ENCODE results near the gene RASGRF2. TPM values are rescaled to one million over a fixed set of nuclear protein-coding genes. Genes with fewer than 3 reads are reported as not detected.
A peak's percentile ranks its signal among the peaks of the same experiment; 100 is the strongest.

Gene RASGRF2
- total RNA-seq, 2 experiments from 2014 or later, result 0.06 to 0.13 TPM

DNA sequence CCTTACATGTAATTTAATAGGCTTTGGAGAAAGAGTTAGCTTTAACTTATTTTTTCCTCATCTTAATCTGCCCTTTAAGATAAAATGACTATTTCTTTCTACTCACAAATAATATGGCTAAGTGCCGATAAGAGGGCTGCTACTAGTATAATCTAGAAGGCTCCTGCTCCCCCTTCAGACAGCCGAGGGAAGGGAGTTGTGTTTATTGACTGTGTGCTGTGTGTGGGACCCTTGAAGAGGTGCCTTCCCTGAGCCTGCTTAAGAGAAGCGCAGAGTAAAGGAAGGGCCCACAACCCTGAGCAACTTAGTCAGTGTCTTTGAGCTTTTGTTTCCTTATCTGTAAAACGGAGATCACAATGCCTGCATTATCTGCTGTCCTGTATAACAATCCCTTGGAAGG, 244.9 kb downstream of the RASGRF2 start:
- H3K4me3 ChIP-seq (ENCODE audit: low read depth, low read length, poor library complexity, severe bottlenecking), result no peak overlapping the region
- no peak overlapping the region for H2AFZ ChIP-seq (ENCODE audit: low read length)
- TF ChIP-seq, protein P1, sequence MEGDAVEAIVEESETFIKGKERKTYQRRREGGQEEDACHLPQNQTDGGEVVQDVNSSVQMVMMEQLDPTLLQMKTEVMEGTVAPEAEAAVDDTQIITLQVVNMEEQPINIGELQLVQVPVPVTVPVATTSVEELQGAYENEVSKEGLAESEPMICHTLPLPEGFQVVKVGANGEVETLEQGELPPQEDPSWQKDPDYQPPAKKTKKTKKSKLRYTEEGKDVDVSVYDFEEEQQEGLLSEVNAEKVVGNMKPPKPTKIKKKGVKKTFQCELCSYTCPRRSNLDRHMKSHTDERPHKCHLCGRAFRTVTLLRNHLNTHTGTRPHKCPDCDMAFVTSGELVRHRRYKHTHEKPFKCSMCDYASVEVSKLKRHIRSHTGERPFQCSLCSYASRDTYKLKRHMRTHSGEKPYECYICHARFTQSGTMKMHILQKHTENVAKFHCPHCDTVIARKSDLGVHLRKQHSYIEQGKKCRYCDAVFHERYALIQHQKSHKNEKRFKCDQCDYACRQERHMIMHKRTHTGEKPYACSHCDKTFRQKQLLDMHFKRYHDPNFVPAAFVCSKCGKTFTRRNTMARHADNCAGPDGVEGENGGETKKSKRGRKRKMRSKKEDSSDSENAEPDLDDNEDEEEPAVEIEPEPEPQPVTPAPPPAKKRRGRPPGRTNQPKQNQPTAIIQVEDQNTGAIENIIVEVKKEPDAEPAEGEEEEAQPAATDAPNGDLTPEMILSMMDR (conservative IDR thresholded peaks at IDR 0.05; ENCODE audit: low read length), result no peak
- no peak for TF ChIP-seq EZH2phosphoT487 (IDR thresholded peaks at IDR 0.05; ENCODE audit: borderline replicate concordance, low read depth, low read length)
- H3K4me2 ChIP-seq (ENCODE audit: low read length), result no peak overlapping the region
- no peaks in the 10 kb centered on the region for H3K4me1 ChIP-seq (ENCODE audit: insufficient read depth, low read length, poor library complexity, severe bottlenecking)
- no peaks in the 10 kb centered on the region for H3K9me3 ChIP-seq (ENCODE audit: low read length)
- no peak for DNase-seq (ENCODE audit: low spot score)
- POLR2A ChIA-PET, result interaction anchor here (0.5 to 0.9 kb wide), 3 partner anchors 16 to 265 kb away, joined by 3 to 5 read pairs (median 3); no protein-coding TSS in a partner anchor
- no peaks in the 10 kb centered on the region for H3K79me2 ChIP-seq (ENCODE audit: insufficient read depth, low read depth, low read length)
- intact Hi-C loops (cut with micrococcal nuclease; ENCODE audit: unreplicated experiment), result no loop called here
- H3K27ac ChIP-seq (ENCODE audit: low read depth, low read length, poor library complexity, severe bottlenecking), result no peak overlapping the region
- H3K9me2 ChIP-seq (ENCODE audit: insufficient read depth, low read length), result no peaks in the 10 kb centered on the region
- BruUV-seq (replicated peaks), result no TSS peak
- CTCF ChIA-PET (ENCODE audit: unreplicated experiment), result no interaction called here
- H4K20me1 ChIP-seq (ENCODE audit: insufficient read depth, low read length), result no peaks in the 10 kb centered on the region
- no peaks in the 10 kb centered on the region for H3K36me3 ChIP-seq (ENCODE audit: insufficient read depth, low read length)

DNA sequence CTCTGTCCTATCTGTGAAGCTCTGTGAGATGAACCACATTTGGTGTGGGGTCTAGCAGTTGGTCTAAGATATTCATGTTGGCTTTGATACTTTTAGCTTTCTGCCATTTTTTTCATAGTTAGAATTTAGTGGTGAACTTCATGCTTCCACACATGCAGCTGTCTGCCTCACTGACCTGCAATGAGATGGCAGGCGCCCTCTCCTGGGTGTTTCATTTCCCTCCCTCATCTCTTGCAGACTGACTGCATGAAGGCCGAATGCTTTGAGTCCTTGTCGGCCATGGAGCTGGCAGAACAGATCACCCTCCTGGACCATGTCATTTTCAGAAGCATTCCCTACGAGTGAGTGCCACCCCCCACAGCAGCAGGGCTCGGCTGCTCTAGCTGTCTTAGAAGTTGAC, 246.8 kb downstream of the RASGRF2 start:
- Histone ChIP-seq H3K4me3 (ENCODE audit: low read depth, low read length, poor library complexity, severe bottlenecking) (no peak overlapping the region), H3K9me2 (ENCODE audit: insufficient read depth, low read length) (no peaks in the 10 kb centered on the region), H3K4me1 (ENCODE audit: insufficient read depth, low read length, poor library complexity, severe bottlenecking) (no peaks in the 10 kb centered on the region), H3K27ac (ENCODE audit: low read depth, low read length, poor library complexity, severe bottlenecking) (no peak overlapping the region), H4K20me1 (ENCODE audit: insufficient read depth, low read length) (no peaks in the 10 kb centered on the region), H3K4me2 (ENCODE audit: low read length) (no peak overlapping the region), H3K36me3 (ENCODE audit: insufficient read depth, low read length) (no peaks in the 10 kb centered on the region), H3K79me2 (ENCODE audit: insufficient read depth, low read depth, low read length) (no peaks in the 10 kb centered on the region), H2AFZ (ENCODE audit: low read length) (no peak overlapping the region), H3K9me3 (ENCODE audit: low read length) (no peaks in the 10 kb centered on the region)
- POLR2A ChIA-PET, result no interaction called here
- CTCF ChIA-PET (ENCODE audit: unreplicated experiment), result no interaction called here
- DNase-seq (ENCODE audit: low spot score), result peak; percentile 13
- intact Hi-C loops (cut with micrococcal nuclease; ENCODE audit: unreplicated experiment), result no loop called here
- BruUV-seq (replicated peaks), result no TSS peak
- no peak for TF ChIP-seq EZH2phosphoT487 (IDR thresholded peaks at IDR 0.05; ENCODE audit: borderline replicate concordance, low read depth, low read length)
- TF ChIP-seq, protein P1 (conservative IDR thresholded peaks at IDR 0.05; ENCODE audit: low read length), result peak; percentile 55

DNA sequence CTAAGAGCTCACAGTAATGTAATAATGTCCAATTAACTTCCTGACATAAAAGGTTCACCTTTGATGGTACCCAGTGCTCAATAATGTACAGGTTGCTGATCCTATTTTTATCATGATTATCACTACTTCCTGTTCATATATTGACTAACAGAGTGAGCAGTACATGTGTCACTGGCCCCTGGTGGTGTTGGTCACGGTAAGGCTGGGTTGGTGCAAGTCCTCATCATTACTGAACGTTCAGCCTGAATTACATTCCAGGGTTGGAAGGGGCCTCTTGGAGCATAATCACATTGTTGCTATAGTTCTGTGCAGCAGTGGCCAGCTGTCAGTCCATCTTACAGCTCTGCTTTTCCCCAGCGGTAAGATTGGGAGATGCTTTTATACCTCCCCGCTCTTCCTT, 248.7 kb downstream of the RASGRF2 start:
- Histone ChIP-seq H3K4me1 (ENCODE audit: insufficient read depth, low read length, poor library complexity, severe bottlenecking) (no peaks in the 10 kb centered on the region), H3K79me2 (ENCODE audit: insufficient read depth, low read depth, low read length) (no peaks in the 10 kb centered on the region), H3K36me3 (ENCODE audit: insufficient read depth, low read length) (no peaks in the 10 kb centered on the region), H3K4me2 (ENCODE audit: low read length) (no peak overlapping the region), H4K20me1 (ENCODE audit: insufficient read depth, low read length) (no peaks in the 10 kb centered on the region), H3K4me3 (ENCODE audit: low read depth, low read length, poor library complexity, severe bottlenecking) (no peak overlapping the region), H3K9me2 (ENCODE audit: insufficient read depth, low read length) (no peaks in the 10 kb centered on the region), H2AFZ (ENCODE audit: low read length) (no peak overlapping the region), H3K27ac (ENCODE audit: low read depth, low read length, poor library complexity, severe bottlenecking) (no peak overlapping the region), H3K9me3 (ENCODE audit: low read length) (no peaks in the 10 kb centered on the region)
- ChIA-PET POLR2A (no interaction called here), CTCF (ENCODE audit: unreplicated experiment) (no interaction called here)
- BruUV-seq (replicated peaks), result no TSS peak
- intact Hi-C loops (cut with micrococcal nuclease; ENCODE audit: unreplicated experiment), result no loop called here
- no peak for TF ChIP-seq EZH2phosphoT487 (IDR thresholded peaks at IDR 0.05; ENCODE audit: borderline replicate concordance, low read depth, low read length)
- TF ChIP-seq, protein P1 (conservative IDR thresholded peaks at IDR 0.05; ENCODE audit: low read length), result no peak
- DNase-seq (ENCODE audit: low spot score), result no peak
